OCI-LY3 (cell line): Measurements from ENCODE around the gene ARRB2.

Experiments
- H2AFZ ChIP-seq: fragments of 200-600, 300-600 bp; shearing (Covaris generic); 2 replicates; pipeline ENCODE4 v1.6.0; 2014; ENCODE audit warnings: antibody characterized with exemption, low read depth, low read length
- H3K27ac ChIP-seq: fragments of 200-600, 300-600 bp; sonication (generic); 2 replicates; pipeline ENCODE4 v1.5.1; 2014; ENCODE audit warnings: mild to moderate bottlenecking, low read length, moderate library complexity, mixed read lengths
- H3K27me3 ChIP-seq: fragments of 200-600, 300-600 bp; sonication (generic); 2 replicates; pipeline ENCODE4 v1.6.1; 2014; ENCODE audit warnings: low read depth, low read length, mixed read lengths
- H3K36me3 ChIP-seq: fragments of 200-600, 300-600 bp; sonication (generic); replicated peaks from 2 replicates; pipeline ENCODE3; 2014; ENCODE audit warnings: low read depth, low read length, mixed read lengths
- H3K4me1 ChIP-seq: fragments of 300-600, 200-600 bp; sonication (generic); 2 replicates; pipeline ENCODE4 v1.6.1; 2014; ENCODE audit warnings: low read length, mixed read lengths
- H3K4me2 ChIP-seq: fragments of 200-600, 300-600 bp; sonication (generic); 2 replicates; pipeline ENCODE4 v1.6.1; 2014; ENCODE audit warnings: low read length, mixed read lengths
- H3K4me3 ChIP-seq: fragments of 300-600, 200-600 bp; sonication (generic); 2 replicates; pipeline ENCODE4 v1.5.1; 2014; ENCODE audit warnings: antibody characterized with exemption, mild to moderate bottlenecking, low read length, moderate library complexity
- H3K79me2 ChIP-seq: fragments of 300-600, 200-600 bp; shearing (Covaris generic); 2 replicates; pipeline ENCODE4 v1.6.1; 2014; ENCODE audit warnings: mild to moderate bottlenecking, low read length, mixed read lengths
- H3K9ac ChIP-seq: fragments of 300-600, 200-600 bp; shearing (Covaris generic); 2 replicates; pipeline ENCODE4 v1.6.0; 2014; ENCODE audit warnings: mild to moderate bottlenecking, low read length, moderate library complexity
- H3K9me3 ChIP-seq: fragments of 200-600, 300-600 bp; shearing (Covaris generic); 2 replicates; pipeline ENCODE4 v1.6.1; 2014; ENCODE audit warnings: low read length, mixed read lengths; ENCODE audit not compliant: insufficient read depth
- H4K20me1 ChIP-seq: fragments of 200-600, 300-600 bp; sonication (generic); 2 replicates; pipeline ENCODE4 v1.6.1; 2016; ENCODE audit warnings: low read length, mixed read lengths; ENCODE audit not compliant: insufficient read depth
- CTCF ChIP-seq: fragments of 200-600, 300-600 bp; sonication (generic); IDR thresholded peaks from 2 replicates; pipeline ENCODE4 v1.5.1; 2014; ENCODE audit warnings: antibody characterized with exemption, low read length, low read depth
- EZH2phosphoT487 ChIP-seq: fragments of 200-600 bp; shearing (Covaris generic); IDR thresholded peaks from 2 replicates; pipeline ENCODE4 v1.6.1; 2018; ENCODE audit warnings: antibody characterized with exemption, mixed run types, low read depth

The ARRB2 gene

GRCh38 chr17:4715063-4715744 lies 4.8 kb downstream of the ARRB2 start:
- no peaks in the 10 kb centered on the region for H3K36me3 ChIP-seq
- no peak overlapping the region for H3K27ac ChIP-seq

GRCh38 chr17:4716081-4716480 lies 5.6 kb downstream of the ARRB2 start:
- H3K27me3 ChIP-seq, result no peaks in the 10 kb centered on the region
- TF ChIP-seq CTCF, result no peak
- H4K20me1 ChIP-seq, result no peaks in the 10 kb centered on the region
- H3K27ac ChIP-seq, result no peak overlapping the region
- no peaks in the 10 kb centered on the region for H3K9me3 ChIP-seq
- H2AFZ ChIP-seq, result no peak overlapping the region
- H3K4me1 ChIP-seq, result peaks cover 9% of the 10 kb centered on the region
- H3K9ac ChIP-seq, result no peak overlapping the region
- peaks cover 16% of the 10 kb centered on the region for H3K79me2 ChIP-seq
- H3K36me3 ChIP-seq, result no peaks in the 10 kb centered on the region
- H3K4me2 ChIP-seq, result no peak overlapping the region
- no peak overlapping the region for H3K4me3 ChIP-seq

More at GRCh38 chr17:4715063-4715744, 4.8 kb downstream of the ARRB2 start:
- Histone ChIP-seq H3K9me3 (no peaks in the 10 kb centered on the region), H2AFZ (no peak overlapping the region), H3K4me1 (peaks cover 9% of the 10 kb centered on the region), H3K27me3 (no peaks in the 10 kb centered on the region), H3K4me2 (no peak overlapping the region), H4K20me1 (no peaks in the 10 kb centered on the region), H3K79me2 (peaks cover 18% of the 10 kb centered on the region), H3K4me3 (no peak overlapping the region), H3K9ac (no peak overlapping the region)
- TF ChIP-seq EZH2phosphoT487 (no peak), CTCF (no peak)

- Histone ChIP-seq H3K9ac (no peak overlapping the region), H3K4me3 (no peak overlapping the region), H3K36me3 (no peaks in the 10 kb centered on the region), H3K9me3 (no peaks in the 10 kb centered on the region), H3K27me3 (no peaks in the 10 kb centered on the region), H3K27ac (no peak overlapping the region), H3K79me2 (no peaks in the 10 kb centered on the region), H3K4me1 (no peaks in the 10 kb centered on the region), H2AFZ (no peak overlapping the region), H4K20me1 (no peaks in the 10 kb centered on the region), H3K4me2 (no peak overlapping the region)
- TF ChIP-seq EZH2phosphoT487, result no peak
- no peak for TF ChIP-seq CTCF
Measured at GRCh38 chr17:4717791-4718190, 7.4 kb downstream of the ARRB2 start.

GRCh38 chr17:4718276-4718675 lies 7.8 kb downstream of the ARRB2 start:
- Histone ChIP-seq H3K36me3 (no peaks in the 10 kb centered on the region), H2AFZ (no peak overlapping the region), H4K20me1 (no peaks in the 10 kb centered on the region), H3K79me2 (no peaks in the 10 kb centered on the region), H3K4me1 (no peaks in the 10 kb centered on the region), H3K9ac (no peak overlapping the region), H3K27ac (no peak overlapping the region), H3K27me3 (no peaks in the 10 kb centered on the region), H3K4me3 (no peak overlapping the region), H3K4me2 (no peak overlapping the region), H3K9me3 (no peaks in the 10 kb centered on the region)
- TF ChIP-seq EZH2phosphoT487 (no peak), CTCF (no peak)
